CD4-positive, alpha-beta memory T cell (primary cell): ENCODE measurements around the gene HMOX1. TPM values are rescaled to one million over a fixed set of nuclear protein-coding genes. Genes with fewer than 3 reads are reported as not detected.

ENCODE experiments used
- CTCF ChIA-PET: fragments of 350-600 bp; sonication (Branson Sonifier 250); formaldehyde crosslinking; loops from one replicate; lab custom pipeline; 2021; ENCODE audit warnings: inconsistent platforms; ENCODE audit not compliant: partially characterized antibody; lab: Charles Lee
- POLR2A ChIA-PET: fragments of 350-600 bp; sonication (Branson Sonifier 250); formaldehyde crosslinking; loops from one replicate; lab custom pipeline; 2021; ENCODE audit not compliant: partially characterized antibody; lab: Charles Lee
- DNase-seq, 5 donors: peaks; one replicate each; pipeline versions ENCODE4 v3.0.0 to v3.0.0-alpha.2; 2020 to 2022; ENCODE audit warnings: mixed read lengths in 1 of 5
- H3K27ac ChIP-seq: one replicate; pipeline ENCODE4 v1.7.0; 2013; ENCODE audit warnings: low read depth, low read length
- H3K27me3 ChIP-seq: 2 replicates; pipeline ENCODE4 v1.7.0; 2013; ENCODE audit warnings: mild to moderate bottlenecking, low read length, moderate library complexity; ENCODE audit not compliant: insufficient read depth
- H3K36me3 ChIP-seq: 2 replicates; pipeline ENCODE4 v1.7.0; 2013; ENCODE audit warnings: mild to moderate bottlenecking, low read length, moderate library complexity; ENCODE audit not compliant: insufficient read depth
- H3K4me1 ChIP-seq: 2 replicates; pipeline ENCODE4 v1.7.0; 2013; ENCODE audit warnings: mild to moderate bottlenecking, low read length, moderate library complexity; ENCODE audit not compliant: insufficient read depth
- H3K4me3 ChIP-seq, 2 donors: one replicate each; pipeline ENCODE4 v1.7.0; 2013; ENCODE audit warnings: low read length in 2 of 2, mild to moderate bottlenecking in 1 of 2
- H3K9me3 ChIP-seq, 2 donors: one replicate each; pipeline ENCODE4 v1.7.0; 2013; ENCODE audit warnings: low read length in 2 of 2, control low read depth in 1 of 2; ENCODE audit not compliant: control insufficient read depth in 1 of 2
- H3K27ac Mint-ChIP-seq, 7 donors: one replicate each; pipeline ENCODE4 v1.8.0; 2020 to 2021; ENCODE audit warnings: mixed read lengths in 7 of 7, mild to moderate bottlenecking in 6 of 7, inconsistent platforms in 3 of 7, moderate library complexity in 3 of 7
- H3K27me3 Mint-ChIP-seq, 2 donors: one replicate each; pipeline ENCODE4 v1.8.0; 2020 to 2021; ENCODE audit warnings: mixed read lengths in 2 of 2
- H3K36me3 Mint-ChIP-seq, 2 donors: one replicate each; pipeline ENCODE4 v1.8.0; 2020 to 2021; ENCODE audit warnings: mixed read lengths in 2 of 2, inconsistent platforms in 1 of 2, mild to moderate bottlenecking in 1 of 2
- H3K4me1 Mint-ChIP-seq, 4 donors: one replicate each; pipeline ENCODE4 v1.8.0; 2020 to 2021; ENCODE audit warnings: mixed read lengths in 4 of 4, mild to moderate bottlenecking in 1 of 4
- H3K4me3 Mint-ChIP-seq, 8 donors: one replicate each; pipeline ENCODE4 v1.8.0; 2020 to 2021; ENCODE audit warnings: mixed read lengths in 8 of 8, mild to moderate bottlenecking in 7 of 8, moderate library complexity in 6 of 8, inconsistent platforms in 3 of 8
- H3K9me3 Mint-ChIP-seq, 8 donors: one replicate each; pipeline ENCODE4 v1.8.0; 2020 to 2021; ENCODE audit warnings: mixed read lengths in 8 of 8, mild to moderate bottlenecking in 5 of 8, inconsistent platforms in 3 of 8, moderate library complexity in 1 of 8
- intact Hi-C: fragments of 100-400 bp; cut with micrococcal nuclease; formaldehyde crosslinking; loops from one replicate; pipeline ENCODE4 v1.15.1; 2023
- polyA plus RNA-seq, 2 donors: library from polyadenylated mRNA; unstranded; fragments of 300-500 nt; fragmentation: Illumina TruSeq; gene quantifications; one replicate each; pipeline ENCODE4 v1.2.3, GENCODE V29; 2021
- total RNA-seq, 2 experiments: library from RNA; stranded (reverse); gene quantifications; one replicate each; pipeline ENCODE4 v1.2.3, GENCODE V29; 2021

HMOX1 gene
- total and polyA plus RNA-seq, 4 experiments from 2014 or later = 0.20 to 8.3 (median 7.7) TPM; not detected in 1

DNA sequence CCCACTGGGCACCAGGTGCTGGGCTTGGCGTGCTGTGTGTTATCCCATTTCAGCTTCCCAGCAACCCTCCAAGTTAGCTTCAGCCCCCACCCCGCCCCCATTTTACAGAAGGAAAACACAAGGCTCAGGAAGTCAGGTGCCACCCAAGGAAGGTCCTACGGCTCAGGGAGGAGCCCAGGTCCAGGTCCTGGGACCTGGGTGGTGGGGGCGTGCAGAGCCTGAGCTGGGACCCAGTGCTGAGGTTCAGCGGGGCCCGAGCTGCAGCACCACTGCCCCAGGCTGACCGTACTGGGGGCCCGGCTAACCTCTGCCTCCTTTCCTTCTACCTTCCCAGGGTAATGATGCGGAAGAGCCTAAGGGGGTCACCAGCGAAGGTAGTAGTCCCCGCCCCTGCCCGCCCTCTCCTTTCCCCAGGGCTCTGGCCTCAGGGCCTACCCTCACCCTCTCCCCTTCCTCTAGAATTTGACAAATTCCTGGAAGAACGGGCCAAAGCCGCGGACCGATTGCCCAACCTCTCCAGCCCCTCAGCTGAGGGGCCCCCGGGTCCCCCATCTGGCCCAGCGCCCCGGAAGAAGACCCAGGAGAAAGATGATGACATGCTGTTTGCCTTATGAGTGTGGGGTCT is 34.2 kb upstream of the HMOX1 start:
- ChIA-PET POLR2A (interaction anchor here (1.8 kb wide), 1 partner anchor 16 kb away, joined by 4 read pairs; no protein-coding TSS in a partner anchor), CTCF (interaction anchor here (1.4 kb wide), 1 partner anchor 237 kb away, joined by 4 read pairs; no protein-coding TSS in a partner anchor)
- intact Hi-C loops = no loop called here
- H3K27ac Mint-ChIP-seq = peak overlapping the region in 1 of 7 donors; percentile 30
- no peak overlapping the region for H3K4me3 Mint-ChIP-seq
- Histone ChIP-seq H3K9me3 (no peaks in the 10 kb centered on the region), H3K27ac (no peak overlapping the region), H3K27me3 (no peaks in the 10 kb centered on the region), H3K4me3 (no peak overlapping the region), H3K4me1 (peaks cover 14% of the 10 kb centered on the region), H3K36me3 (peaks cover 9% of the 10 kb centered on the region)
- H3K27me3 Mint-ChIP-seq = peaks cover 0 to 1% of the 10 kb centered on the region in 2 donors
- H3K9me3 Mint-ChIP-seq = peaks cover 0 to 2% (median 0%) of the 10 kb centered on the region in 8 donors
- H3K4me1 Mint-ChIP-seq = peaks cover 11 to 16% (median 14%) of the 10 kb centered on the region in 4 donors
- peaks cover 0 to 21% of the 10 kb centered on the region in 2 donors for H3K36me3 Mint-ChIP-seq
- no peak for DNase-seq

DNA sequence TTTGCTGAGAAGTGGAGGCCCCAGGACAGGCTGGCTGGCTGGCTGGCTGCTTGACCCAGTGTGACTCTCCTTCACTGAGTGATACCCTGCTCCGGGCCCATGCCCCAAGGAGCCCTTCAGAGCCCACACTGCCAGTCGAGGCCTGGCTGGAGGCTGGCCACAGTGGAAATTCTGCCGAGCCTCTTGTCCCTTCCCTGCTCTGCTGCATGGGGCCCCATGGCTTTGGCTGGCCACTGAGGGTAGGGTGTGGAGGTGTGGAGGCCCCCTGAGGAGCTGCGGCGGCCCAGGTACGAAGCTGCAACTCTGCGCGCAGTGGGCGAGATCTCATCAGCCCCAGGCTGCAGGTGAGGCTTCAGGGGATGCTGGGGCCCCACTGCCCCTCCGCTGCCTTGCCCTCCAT is 33.4 kb upstream of the HMOX1 start:
- H3K4me3 ChIP-seq = no peak overlapping the region
- H3K36me3 Mint-ChIP-seq = peaks cover 0 to 19% of the 10 kb centered on the region in 2 donors
- H3K4me1 ChIP-seq = peaks cover 19% of the 10 kb centered on the region
- no peak for DNase-seq
- CTCF ChIA-PET = interaction anchor here (0.7 to 4.6 kb wide), 4 partner anchors 9 to 379 kb away, joined by 3 to 70 read pairs (median 4); no protein-coding TSS in a partner anchor
- no peak overlapping the region for H3K27ac ChIP-seq
- H3K4me3 Mint-ChIP-seq = no peak overlapping the region
- peaks cover 15 to 24% (median 19%) of the 10 kb centered on the region in 4 donors for H3K4me1 Mint-ChIP-seq
- H3K27ac Mint-ChIP-seq = peak overlapping the region in 1 of 7 donors; percentile 42
- intact Hi-C loops = no loop called here
- no peaks in the 10 kb centered on the region for H3K27me3 ChIP-seq
- peaks cover 0 to 1% of the 10 kb centered on the region in 2 donors for H3K27me3 Mint-ChIP-seq
- peaks cover 5% of the 10 kb centered on the region for H3K36me3 ChIP-seq
- POLR2A ChIA-PET = no interaction called here
- peaks cover 0 to 2% (median 0%) of the 10 kb centered on the region in 8 donors for H3K9me3 Mint-ChIP-seq
- H3K9me3 ChIP-seq = no peaks in the 10 kb centered on the region

DNA sequence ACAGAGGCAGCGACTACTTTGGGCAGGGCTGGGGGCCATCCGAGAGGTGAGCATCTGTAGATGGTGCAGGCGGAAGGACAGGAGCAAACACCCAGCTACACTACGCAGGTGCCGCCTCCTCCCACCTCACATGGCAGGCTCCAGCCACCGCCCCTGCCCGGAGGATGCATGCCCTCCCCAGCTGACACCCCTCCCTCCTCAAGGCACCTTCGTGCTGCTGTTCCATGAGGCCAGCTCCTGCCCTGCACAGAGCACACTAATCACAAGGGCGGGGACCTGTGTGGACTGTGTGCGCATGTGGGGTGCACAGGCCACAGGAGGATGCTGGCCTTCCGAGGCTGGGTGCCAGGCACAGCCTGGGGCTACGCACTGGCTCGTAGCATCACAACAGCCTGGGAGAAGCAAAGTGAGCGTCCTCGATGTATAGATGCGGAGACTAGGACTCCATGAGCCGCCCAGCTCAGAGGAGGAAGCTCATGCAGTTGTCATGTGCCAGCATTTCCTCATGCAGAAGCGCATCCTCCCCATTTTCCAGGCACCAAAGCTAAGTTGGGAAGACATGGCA is 32.8 kb upstream of the HMOX1 start:
- CTCF ChIA-PET = interaction anchor here (0.7 to 4.6 kb wide), 4 partner anchors 9 to 378 kb away, joined by 3 to 70 read pairs (median 4); no protein-coding TSS in a partner anchor
- peaks cover 0 to 1% of the 10 kb centered on the region in 2 donors for H3K27me3 Mint-ChIP-seq
- H3K27ac ChIP-seq = no peak overlapping the region
- peaks cover 0 to 2% (median 0%) of the 10 kb centered on the region in 8 donors for H3K9me3 Mint-ChIP-seq
- H3K27ac Mint-ChIP-seq = peak overlapping the region in 1 of 7 donors; percentile 72
- POLR2A ChIA-PET = interaction anchor here (1.1 to 1.3 kb wide), 2 partner anchors 48 to 90 kb away, joined by 3 to 4 read pairs; partner anchors contain the start of gene TOM1
- no peaks in the 10 kb centered on the region for H3K27me3 ChIP-seq
- peaks cover 0 to 19% of the 10 kb centered on the region in 2 donors for H3K36me3 Mint-ChIP-seq
- no peaks in the 10 kb centered on the region for H3K9me3 ChIP-seq
- intact Hi-C loops = no loop called here
- no peak overlapping the region for H3K4me3 Mint-ChIP-seq
- peaks cover 18 to 28% (median 24%) of the 10 kb centered on the region in 4 donors for H3K4me1 Mint-ChIP-seq
- peaks cover 4% of the 10 kb centered on the region for H3K36me3 ChIP-seq
- H3K4me3 ChIP-seq = no peak overlapping the region
- DNase-seq = no peak
- peaks cover 25% of the 10 kb centered on the region for H3K4me1 ChIP-seq

DNA sequence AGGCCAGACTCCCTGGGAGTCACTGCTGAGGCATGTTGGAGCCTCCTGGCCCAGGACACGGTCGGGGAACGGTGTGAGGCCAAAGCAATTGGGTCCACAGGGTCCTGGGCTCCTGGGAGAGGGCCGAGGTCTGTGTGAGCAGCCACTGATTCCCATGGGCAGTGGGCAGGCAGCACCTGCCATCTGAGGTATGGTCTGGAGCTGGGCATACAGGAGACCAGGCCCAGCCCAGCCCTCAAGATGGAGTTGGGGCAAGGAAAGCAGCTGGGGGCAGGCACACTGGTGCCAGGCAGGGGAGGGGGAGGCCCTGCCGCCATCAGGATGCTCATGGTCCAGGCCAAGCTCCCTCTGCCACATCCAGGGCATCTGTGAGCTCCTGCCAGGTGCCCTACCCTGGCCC is 32.2 kb upstream of the HMOX1 start:
- Mint-ChIP-seq H3K27me3 (peaks cover 0 to 1% of the 10 kb centered on the region in 2 donors), H3K4me3 (no peak overlapping the region), H3K27ac (peak overlapping the region in 1 of 7 donors; percentile 72), H3K4me1 (peaks cover 18 to 29% (median 24%) of the 10 kb centered on the region in 4 donors), H3K36me3 (peaks cover 0 to 19% of the 10 kb centered on the region in 2 donors), H3K9me3 (peaks cover 0 to 2% (median 0%) of the 10 kb centered on the region in 8 donors)
- peak in 1 of 5 donors; percentile 35 for DNase-seq
- no peaks in the 10 kb centered on the region for H3K9me3 ChIP-seq
- no peak overlapping the region for H3K4me3 ChIP-seq
- CTCF ChIA-PET = interaction anchor here (2.2 to 4.6 kb wide), 2 partner anchors 18 to 234 kb away, joined by 5 to 70 read pairs; no protein-coding TSS in a partner anchor
- H3K36me3 ChIP-seq = no peaks in the 10 kb centered on the region
- intact Hi-C loops = no loop called here
- H3K4me1 ChIP-seq = peaks cover 25% of the 10 kb centered on the region
- H3K27ac ChIP-seq = no peak overlapping the region
- no peaks in the 10 kb centered on the region for H3K27me3 ChIP-seq
- POLR2A ChIA-PET = interaction anchor here (1.1 to 1.3 kb wide), 2 partner anchors 49 to 91 kb away, joined by 3 to 4 read pairs; partner anchors contain the start of gene TOM1

DNA sequence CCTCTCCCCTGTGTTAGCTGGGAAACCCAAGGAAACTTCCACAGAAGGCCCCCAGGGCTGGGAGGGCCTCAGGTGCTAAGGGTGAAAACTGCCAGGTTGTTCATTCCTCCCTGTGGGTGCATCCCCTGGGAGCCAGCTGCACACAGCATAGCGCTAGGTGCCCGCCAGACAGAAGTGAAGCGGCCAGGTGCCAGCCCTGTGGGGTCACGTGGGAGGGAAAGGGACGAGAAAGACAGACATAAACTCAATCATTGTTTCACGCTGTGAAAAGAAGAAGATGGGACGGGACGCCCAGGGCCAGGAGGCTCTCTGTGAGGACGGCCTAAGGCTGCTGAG is 31.6 kb upstream of the HMOX1 start:
- no peaks in the 10 kb centered on the region for H3K36me3 ChIP-seq
- DNase-seq = no peak
- Mint-ChIP-seq H3K27ac (peak overlapping the region in 1 of 7 donors; percentile 61), H3K4me1 (peaks cover 18 to 29% (median 24%) of the 10 kb centered on the region in 4 donors), H3K9me3 (peaks cover 0 to 2% (median 0%) of the 10 kb centered on the region in 8 donors), H3K4me3 (peak overlapping the region in 1 of 8 donors; percentile 21), H3K27me3 (peaks cover 0 to 1% of the 10 kb centered on the region in 2 donors), H3K36me3 (peaks cover 0 to 19% of the 10 kb centered on the region in 2 donors)
- H3K27ac ChIP-seq = no peak overlapping the region
- H3K9me3 ChIP-seq = no peaks in the 10 kb centered on the region
- H3K4me3 ChIP-seq = no peak overlapping the region
- peaks cover 25% of the 10 kb centered on the region for H3K4me1 ChIP-seq
- H3K27me3 ChIP-seq = no peaks in the 10 kb centered on the region
- CTCF ChIA-PET = interaction anchor here (1.2 to 4.6 kb wide), 4 partner anchors 10 to 233 kb away, joined by 4 to 70 read pairs (median 7); no protein-coding TSS in a partner anchor
- POLR2A ChIA-PET = interaction anchor here (0.8 to 1.3 kb wide), 3 partner anchors 49 to 92 kb away, joined by 3 to 4 read pairs (median 3); partner anchors contain the start of gene TOM1
- intact Hi-C loops = no loop called here

DNA sequence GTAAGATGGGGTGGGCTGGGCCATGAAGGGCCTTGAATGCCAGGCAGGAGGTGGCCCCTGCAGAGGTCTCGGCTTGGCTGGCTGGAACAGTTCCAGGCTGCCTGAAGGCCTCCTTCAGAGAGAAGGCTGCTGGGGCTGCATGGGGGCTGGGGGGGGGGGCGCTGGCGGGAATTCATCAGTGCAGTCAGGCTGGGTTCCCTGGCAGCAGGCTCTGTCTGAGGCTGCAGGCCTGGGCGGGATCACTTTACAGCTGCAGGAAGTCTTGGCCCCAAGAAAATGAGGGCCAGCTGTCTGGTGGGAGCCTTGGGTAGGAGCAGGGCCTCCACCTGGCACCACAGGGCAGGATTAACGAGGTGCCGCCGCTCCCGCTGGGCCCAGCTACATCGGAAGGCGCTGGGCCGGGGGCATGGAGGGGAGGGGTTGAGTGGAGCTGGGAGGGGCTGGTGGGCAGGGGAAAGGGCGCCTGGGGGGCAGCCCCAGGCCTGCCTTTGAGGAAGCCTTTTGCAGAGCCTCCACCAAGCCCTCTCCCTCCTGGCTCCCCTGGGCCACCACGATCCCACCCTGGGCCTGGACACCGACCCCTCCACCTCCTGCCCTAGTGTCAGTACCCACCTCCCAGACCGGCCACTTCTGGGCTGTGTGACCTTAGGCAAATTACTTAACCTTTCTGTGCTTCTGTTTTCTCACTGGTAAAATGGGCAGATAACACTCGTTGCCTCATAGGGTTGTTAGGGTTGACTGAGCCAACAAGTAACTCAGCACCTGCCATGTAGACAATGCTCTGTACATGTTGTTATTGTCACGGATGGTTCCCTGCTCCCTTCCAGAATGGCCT is 31.0 kb upstream of the HMOX1 start:
- Mint-ChIP-seq H3K36me3 (peaks cover 0 to 15% of the 10 kb centered on the region in 2 donors), H3K4me3 (peak overlapping the region in 2 of 8 donors; percentile 85 to 89), H3K9me3 (peaks cover 0 to 2% (median 0%) of the 10 kb centered on the region in 8 donors), H3K4me1 (peaks cover 18 to 29% (median 24%) of the 10 kb centered on the region in 4 donors), H3K27ac (peak overlapping the region in 6 of 7 donors; percentile 7 to 91 (median 74)), H3K27me3 (peaks cover 0 to 1% of the 10 kb centered on the region in 2 donors)
- Histone ChIP-seq H3K27ac (no peak overlapping the region), H3K27me3 (no peaks in the 10 kb centered on the region), H3K36me3 (no peaks in the 10 kb centered on the region), H3K4me1 (peaks cover 25% of the 10 kb centered on the region), H3K9me3 (no peaks in the 10 kb centered on the region), H3K4me3 (no peak overlapping the region)
- ChIA-PET POLR2A (interaction anchor here (0.8 to 1.3 kb wide), 3 partner anchors 50 to 1179 kb away, joined by 3 to 4 read pairs (median 3); partner anchors contain the start of genes EIF3D and TOM1), CTCF (interaction anchor here (0.8 to 4.6 kb wide), 11 partner anchors 9 to 776 kb away, joined by 3 to 70 read pairs (median 4); no protein-coding TSS in a partner anchor)
- no peak for DNase-seq
- intact Hi-C loops = loop anchor here (1.0 to 5.0 kb wide), 3 partner anchors 47 to 774 kb away; no protein-coding TSS in a partner anchor
